SK-N-SH treated with all-trans-retinoic acid at 6 μM for 48 hours (cell line): ENCODE results near the gene ATP2B1.
A peak's percentile ranks its signal among the peaks of the same experiment; 100 is the strongest.

Source experiments
- ATAC-seq: fragments of 200-7000 bp; cut with Tn5 transposase; 3 replicates; pipeline ENCODE4 v1.9.1; 2020; ENCODE audit warnings: mild to moderate bottlenecking, moderate library complexity
- ARNTL ChIP-seq: fragments of 450-650 bp; formaldehyde crosslinking; IDR thresholded peaks from 2 replicates; pipeline ENCODE4 v1.5.0; 2020; ENCODE audit warnings: low read depth, mild to moderate bottlenecking, moderate library complexity, borderline replicate concordance
- BACH2 ChIP-seq: fragments of 250-450 bp; sonication (Bioruptor Pico); IDR thresholded peaks from 2 replicates; pipeline ENCODE4 v1.9.0; 2021; ENCODE audit warnings: mild to moderate bottlenecking, borderline replicate concordance
- CREB5 ChIP-seq: fragments of 250-450 bp; sonication (Bioruptor Pico); IDR thresholded peaks from 2 replicates; pipeline ENCODE4 v1.5.1; 2020; ENCODE audit warnings: low read depth, mild to moderate bottlenecking, moderate library complexity
- CSDC2 ChIP-seq: fragments of 250-450 bp; sonication (Bioruptor Pico); IDR thresholded peaks from 2 replicates; pipeline ENCODE4 v1.5.0; 2020; ENCODE audit warnings: mild to moderate bottlenecking, moderate library complexity
- CSRNP3 ChIP-seq: fragments of 250-450 bp; sonication (Bioruptor Pico); IDR thresholded peaks from 2 replicates; pipeline ENCODE4 v1.5.1; 2021; ENCODE audit warnings: mild to moderate bottlenecking, moderate library complexity
- ESRRG ChIP-seq: fragments of 250-450 bp; sonication (Bioruptor Pico); IDR thresholded peaks from 2 replicates; pipeline ENCODE4 v1.6.1; 2021; ENCODE audit warnings: mild to moderate bottlenecking
- GLIS3 ChIP-seq: fragments of 250-450 bp; sonication (Bioruptor Pico); IDR thresholded peaks from 2 replicates; pipeline ENCODE4 v1.5.0; 2020; ENCODE audit warnings: mild to moderate bottlenecking, moderate library complexity
- ISL1 ChIP-seq: fragments of 250-450 bp; sonication (Bioruptor Pico); IDR thresholded peaks from 2 replicates; pipeline ENCODE4 v2.1.2; 2022; ENCODE audit warnings: mild to moderate bottlenecking, moderate library complexity
- OSR1 ChIP-seq: fragments of 250-450 bp; sonication (Bioruptor Pico); IDR thresholded peaks from 2 replicates; pipeline ENCODE4 v1.8.0; 2022; ENCODE audit warnings: moderate library complexity, mild to moderate bottlenecking, inconsistent platforms
- PPARA ChIP-seq: fragments of 250-450 bp; sonication (Bioruptor Pico); IDR thresholded peaks from 2 replicates; pipeline ENCODE4 v1.5.0; 2020; ENCODE audit warnings: mild to moderate bottlenecking, borderline replicate concordance
- RARB ChIP-seq: fragments of 250-450 bp; sonication (Bioruptor Pico); IDR thresholded peaks from 2 replicates; pipeline ENCODE4 v1.8.0; 2021; ENCODE audit warnings: mild to moderate bottlenecking, moderate library complexity
- TCF4 ChIP-seq: fragments of 250-450 bp; sonication (Bioruptor Pico); IDR thresholded peaks from 2 replicates; pipeline ENCODE4 v1.8.0; 2021; ENCODE audit warnings: mild to moderate bottlenecking, moderate library complexity, borderline replicate concordance
- TOX ChIP-seq: fragments of 250-450 bp; sonication (Bioruptor Pico); IDR thresholded peaks from 2 replicates; pipeline ENCODE4 v1.8.0; 2021; ENCODE audit warnings: mild to moderate bottlenecking, moderate library complexity, borderline replicate concordance
- TSHZ2 ChIP-seq: fragments of 250-450 bp; sonication (Bioruptor Pico); IDR thresholded peaks from 2 replicates; pipeline ENCODE4 v1.5.0; 2020; ENCODE audit warnings: mild to moderate bottlenecking, moderate library complexity
- ZC3H10 ChIP-seq: fragments of 250-450 bp; sonication (Bioruptor Pico); IDR thresholded peaks from 2 replicates; pipeline ENCODE4 v1.5.1; 2021; ENCODE audit warnings: mild to moderate bottlenecking, moderate library complexity
- ZFP3 ChIP-seq: fragments of 250-450 bp; sonication (Bioruptor Pico); IDR thresholded peaks from 2 replicates; pipeline ENCODE4 v1.5.0; 2020; ENCODE audit warnings: mild to moderate bottlenecking, moderate library complexity
- ZFP30 ChIP-seq: fragments of 450-650 bp; formaldehyde crosslinking; IDR thresholded peaks from 2 replicates; pipeline ENCODE4 v1.5.0; 2022; ENCODE audit warnings: mild to moderate bottlenecking, moderate library complexity
- ZNF565 ChIP-seq: fragments of 450-650 bp; formaldehyde crosslinking; conservative IDR thresholded peaks from 2 replicates; pipeline ENCODE4 v1.5.0; 2020; ENCODE audit warnings: low read depth, mild to moderate bottlenecking, moderate library complexity
- ZNF70 ChIP-seq: fragments of 450-650 bp; formaldehyde crosslinking; IDR thresholded peaks from 2 replicates; pipeline ENCODE4 v1.5.0; 2020; ENCODE audit warnings: mild to moderate bottlenecking, moderate library complexity
- ZNF8 ChIP-seq: fragments of 450-650 bp; formaldehyde crosslinking; IDR thresholded peaks from 2 replicates; pipeline ENCODE4 v1.5.0; 2020; ENCODE audit warnings: mild to moderate bottlenecking, moderate library complexity
- TF ChIP-seq, protein P1 (sequence below): fragments of 250-450 bp; sonication (Bioruptor Pico); IDR thresholded peaks from 2 replicates; pipeline ENCODE4 v1.8.0; 2021; ENCODE audit warnings: low read depth, mild to moderate bottlenecking, moderate library complexity, borderline replicate concordance
- TF ChIP-seq, protein P2 (sequence below): fragments of 250-450 bp; sonication (Bioruptor Pico); IDR thresholded peaks from 2 replicates; pipeline ENCODE4 v1.8.0; 2020; ENCODE audit warnings: mild to moderate bottlenecking, moderate library complexity, borderline replicate concordance

The ATP2B1 gene

GRCh38 chr12:89575374-89575773 lies 133.3 kb downstream of the ATP2B1 start:
- no peak for TF ChIP-seq ZNF70
- TF ChIP-seq ZNF8 = no peak
- no peak for TF ChIP-seq OSR1
- TF ChIP-seq ZNF565 (CRISPR knock-in tag) = no peak
- TF ChIP-seq CSRNP3 = no peak
- TF ChIP-seq ISL1 (CRISPR knock-in tag) = no peak; the same call in 1 of the 2 replicates
- no peak for TF ChIP-seq TCF4 (CRISPR knock-in tag)
- no peak for TF ChIP-seq BACH2
- no peak for TF ChIP-seq TOX (CRISPR knock-in tag)
- no peak for TF ChIP-seq ARNTL (CRISPR knock-in tag)
- no peak for TF ChIP-seq ZFP3 (CRISPR knock-in tag)
- no peak for TF ChIP-seq RARB (CRISPR knock-in tag)
- no peak for TF ChIP-seq GLIS3 (CRISPR knock-in tag)
- no peak for TF ChIP-seq CREB5 (CRISPR knock-in tag)
- no peak for TF ChIP-seq TSHZ2
- no peak for TF ChIP-seq ZC3H10
- TF ChIP-seq, protein P1, sequence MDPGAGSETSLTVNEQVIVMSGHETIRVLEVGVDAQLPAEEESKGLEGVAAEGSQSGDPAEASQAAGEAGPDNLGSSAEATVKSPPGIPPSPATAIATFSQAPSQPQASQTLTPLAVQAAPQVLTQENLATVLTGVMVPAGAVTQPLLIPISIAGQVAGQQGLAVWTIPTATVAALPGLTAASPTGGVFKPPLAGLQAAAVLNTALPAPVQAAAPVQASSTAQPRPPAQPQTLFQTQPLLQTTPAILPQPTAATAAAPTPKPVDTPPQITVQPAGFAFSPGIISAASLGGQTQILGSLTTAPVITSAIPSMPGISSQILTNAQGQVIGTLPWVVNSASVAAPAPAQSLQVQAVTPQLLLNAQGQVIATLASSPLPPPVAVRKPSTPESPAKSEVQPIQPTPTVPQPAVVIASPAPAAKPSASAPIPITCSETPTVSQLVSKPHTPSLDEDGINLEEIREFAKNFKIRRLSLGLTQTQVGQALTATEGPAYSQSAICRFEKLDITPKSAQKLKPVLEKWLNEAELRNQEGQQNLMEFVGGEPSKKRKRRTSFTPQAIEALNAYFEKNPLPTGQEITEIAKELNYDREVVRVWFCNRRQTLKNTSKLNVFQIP (CRISPR knock-in tag) = no peak
- TF ChIP-seq ZFP30 (CRISPR knock-in tag) = no peak
- TF ChIP-seq, protein P2, sequence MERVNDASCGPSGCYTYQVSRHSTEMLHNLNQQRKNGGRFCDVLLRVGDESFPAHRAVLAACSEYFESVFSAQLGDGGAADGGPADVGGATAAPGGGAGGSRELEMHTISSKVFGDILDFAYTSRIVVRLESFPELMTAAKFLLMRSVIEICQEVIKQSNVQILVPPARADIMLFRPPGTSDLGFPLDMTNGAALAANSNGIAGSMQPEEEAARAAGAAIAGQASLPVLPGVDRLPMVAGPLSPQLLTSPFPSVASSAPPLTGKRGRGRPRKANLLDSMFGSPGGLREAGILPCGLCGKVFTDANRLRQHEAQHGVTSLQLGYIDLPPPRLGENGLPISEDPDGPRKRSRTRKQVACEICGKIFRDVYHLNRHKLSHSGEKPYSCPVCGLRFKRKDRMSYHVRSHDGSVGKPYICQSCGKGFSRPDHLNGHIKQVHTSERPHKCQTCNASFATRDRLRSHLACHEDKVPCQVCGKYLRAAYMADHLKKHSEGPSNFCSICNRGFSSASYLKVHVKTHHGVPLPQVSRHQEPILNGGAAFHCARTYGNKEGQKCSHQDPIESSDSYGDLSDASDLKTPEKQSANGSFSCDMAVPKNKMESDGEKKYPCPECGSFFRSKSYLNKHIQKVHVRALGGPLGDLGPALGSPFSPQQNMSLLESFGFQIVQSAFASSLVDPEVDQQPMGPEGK (CRISPR knock-in tag) = no peak
- peak; percentile 45 for ATAC-seq

DNA sequence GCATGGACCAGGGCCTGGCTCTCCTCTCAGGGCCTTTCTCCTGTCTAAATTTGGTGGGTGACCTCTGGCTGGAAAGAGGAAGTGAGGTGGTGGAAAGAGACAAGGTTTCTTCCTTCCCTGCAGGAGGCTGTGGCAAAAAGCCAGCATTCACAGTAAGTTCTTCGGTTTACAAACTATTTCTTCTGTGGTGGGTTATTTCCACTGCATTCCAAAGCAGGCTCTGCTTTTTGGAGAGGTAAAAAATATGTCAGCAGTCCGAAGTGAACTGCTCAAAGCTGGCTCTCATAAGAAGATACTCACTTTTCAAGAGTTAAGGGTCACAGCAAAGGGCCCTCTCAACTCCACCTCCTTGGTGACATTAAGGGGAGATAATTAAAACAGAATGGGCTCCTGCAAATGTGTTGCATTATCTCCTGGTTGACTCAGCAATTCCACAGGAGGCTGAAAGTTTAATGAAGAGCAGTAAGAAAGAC lies 133.9 kb downstream of the ATP2B1 start:
- ATAC-seq = peak; percentile 76
- TF ChIP-seq CREB5 (CRISPR knock-in tag) (no peak), CSDC2 (CRISPR knock-in tag) (no peak), PPARA (no peak), OSR1 (no peak), ESRRG (CRISPR knock-in tag) (no peak), TCF4 (CRISPR knock-in tag) (no peak), CSRNP3 (no peak), RARB (CRISPR knock-in tag) (no peak), GLIS3 (CRISPR knock-in tag) (no peak), TSHZ2 (no peak), ZNF565 (CRISPR knock-in tag) (no peak), ZFP3 (CRISPR knock-in tag) (no peak), BACH2 (no peak), ZNF8 (no peak)
- TF ChIP-seq, protein P1 (CRISPR knock-in tag) = no peak
